Upper lobe of left lung (tissue), 6 donors: ENCODE data around the gene SH3GLB2. TPM values are rescaled to one million over a fixed set of nuclear protein-coding genes. Genes with fewer than 3 reads are reported as not detected.
"Not testable (repeated sequence)": the region's sequence is repeated elsewhere in the genome, so short reads cannot be mapped to it uniquely, and the experiment has no call there.

Experiments
- ATAC-seq, 2 donors: fragments of 200-7000 bp; cut with Tn5 transposase; one replicate each; pipeline ENCODE4 v1.9.1; 2022; ENCODE audit warnings: mild to moderate bottlenecking in 2 of 2, moderate library complexity in 2 of 2; ENCODE audit not compliant: low FRiP score in 2 of 2
- DNase-seq, 2 donors: peaks; one replicate each; pipeline ENCODE4 v3.0.0-alpha.2; 2019 to 2020
- H3K27ac ChIP-seq, 4 donors: fragments of 200-600 bp; sonication (generic); one replicate each; pipeline ENCODE4 v1.5.1; 2016 to 2019
- H3K27me3 ChIP-seq, 4 donors: fragments of 200-600 bp; sonication (generic); one replicate each; pipeline ENCODE4 v1.5.1; 2017 to 2019
- H3K36me3 ChIP-seq, 4 donors: fragments of 200-600 bp; sonication (generic); one replicate each; pipeline ENCODE4 v1.5.1; 2016 to 2019
- H3K4me1 ChIP-seq, 4 donors: fragments of 200-600 bp; sonication (generic); one replicate each; pipeline ENCODE4 v1.5.1; 2018 to 2019
- H3K4me3 ChIP-seq, 4 donors: fragments of 200-600 bp; sonication (generic); one replicate each; pipeline ENCODE4 v1.5.1; 2017 to 2019; ENCODE audit warnings: mild to moderate bottlenecking in 2 of 4, moderate library complexity in 1 of 4
- H3K9me3 ChIP-seq, 4 donors: fragments of 200-600 bp; sonication (generic); one replicate each; pipeline ENCODE4 v1.5.1; 2018 to 2019
- EP300 ChIP-seq, 4 donors: sonication (generic); formaldehyde crosslinking; IDR thresholded peaks; one replicate each; pipeline ENCODE4 v1.5.1; 2017; ENCODE audit warnings: antibody characterized with exemption in 4 of 4, control low read depth in 2 of 4
- POLR2A ChIP-seq, 4 donors: fragments of 450-650 bp; IDR thresholded peaks; one replicate each; pipeline ENCODE4 v1.5.1; 2016 to 2017; ENCODE audit warnings: antibody characterized with exemption in 4 of 4, mild to moderate bottlenecking in 2 of 4
- POLR2AphosphoS5 ChIP-seq, 2 donors: sonication (generic); formaldehyde crosslinking; IDR thresholded peaks; one replicate each; pipeline ENCODE4 v1.5.1; 2017; ENCODE audit warnings: antibody characterized with exemption in 2 of 2
- WGBS, 2 donors: methylation state at CpG; one replicate each; pipeline ENCODE4 v1.1.5; 2017 to 2018; 5-methylcytosine and 5-hydroxymethylcytosine counted together
- total RNA-seq, 6 donors: library from RNA; depleted of rRNA in 4 of 6; stranded (reverse); fragments of >200 nt in 4 of 6; gene quantifications; one replicate each; pipeline versions ENCODE4 v1.1.0 to v1.2.1, GENCODE V29; 2016 to 2021
- TF ChIP-seq, protein P1 (sequence below), 6 experiments: fragments of 450-650 bp in 4 of 6; fragments of 200-600 bp in 2 of 6; sonication (generic) in 2 of 6; IDR thresholded peaks; one replicate each; pipeline ENCODE4 v1.5.1; 2016 to 2019; ENCODE audit warnings: antibody characterized with exemption in 6 of 6
- donor health status: DM: no; HTN: no; CAD: no; lungs with moderate emphysema.
- donor health status: DM: no; HTN: yes; CAD: no; lungs with severe emphysema.

The SH3GLB2 gene
- total RNA-seq, 6 donors from 2014 or later: 69.6 to 202 (median 94.1) TPM

GRCh38 chr9:129036923-129037766, 9.0 kb upstream of the SH3GLB2 start:
- WGBS, 2 donors: 7 to 14% methylated on average over 27 to 32 of the region's 32 CpGs
- ATAC-seq: no peak
- Histone ChIP-seq H3K9me3 (no peaks in the 10 kb centered on the region), H3K27ac (peak overlapping the region; percentile 54 to 89 (median 78)), H3K36me3 (peaks cover 5 to 18% (median 14%) of the 10 kb centered on the region in 4 donors), H3K27me3 (no peaks in the 10 kb centered on the region), H3K4me1 (peaks cover 19 to 26% (median 23%) of the 10 kb centered on the region in 4 donors), H3K4me3 (peak overlapping the region; percentile 72 to 98 (median 91))
- TF ChIP-seq, protein P1, sequence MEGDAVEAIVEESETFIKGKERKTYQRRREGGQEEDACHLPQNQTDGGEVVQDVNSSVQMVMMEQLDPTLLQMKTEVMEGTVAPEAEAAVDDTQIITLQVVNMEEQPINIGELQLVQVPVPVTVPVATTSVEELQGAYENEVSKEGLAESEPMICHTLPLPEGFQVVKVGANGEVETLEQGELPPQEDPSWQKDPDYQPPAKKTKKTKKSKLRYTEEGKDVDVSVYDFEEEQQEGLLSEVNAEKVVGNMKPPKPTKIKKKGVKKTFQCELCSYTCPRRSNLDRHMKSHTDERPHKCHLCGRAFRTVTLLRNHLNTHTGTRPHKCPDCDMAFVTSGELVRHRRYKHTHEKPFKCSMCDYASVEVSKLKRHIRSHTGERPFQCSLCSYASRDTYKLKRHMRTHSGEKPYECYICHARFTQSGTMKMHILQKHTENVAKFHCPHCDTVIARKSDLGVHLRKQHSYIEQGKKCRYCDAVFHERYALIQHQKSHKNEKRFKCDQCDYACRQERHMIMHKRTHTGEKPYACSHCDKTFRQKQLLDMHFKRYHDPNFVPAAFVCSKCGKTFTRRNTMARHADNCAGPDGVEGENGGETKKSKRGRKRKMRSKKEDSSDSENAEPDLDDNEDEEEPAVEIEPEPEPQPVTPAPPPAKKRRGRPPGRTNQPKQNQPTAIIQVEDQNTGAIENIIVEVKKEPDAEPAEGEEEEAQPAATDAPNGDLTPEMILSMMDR (IDR thresholded peaks at IDR 0.05): no peak
- TF ChIP-seq POLR2AphosphoS5 (IDR thresholded peaks at IDR 0.05) (no peak), EP300 (IDR thresholded peaks at IDR 0.05) (no peak), POLR2A (IDR thresholded peaks at IDR 0.05) (no peak)
- no peak for DNase-seq

- H3K27ac ChIP-seq: peak within 1 kb of the TSS; percentile 54 to 89 (median 78)
- TF ChIP-seq EP300 (IDR thresholded peaks at IDR 0.05): peak in 1 of 4 donors; percentile 19
- peak in 3 of 4 donors; percentile 65 to 95 (median 76) for TF ChIP-seq POLR2A (IDR thresholded peaks at IDR 0.05)
- TF ChIP-seq, protein P1 (IDR thresholded peaks at IDR 0.05): peak in 2 of 6 experiments; percentile 23 to 32
- peak; percentile 82 to 94 for TF ChIP-seq POLR2AphosphoS5 (IDR thresholded peaks at IDR 0.05)
- no peaks in the 10 kb centered on the region for H3K9me3 ChIP-seq
- H3K4me3 ChIP-seq: peak within 1 kb of the TSS; percentile 72 to 98 (median 91)
- ATAC-seq (peak; percentile 97 to 99), DNase-seq (peak; percentile 98 to 99)
- H3K27me3 ChIP-seq: no peaks in the 10 kb centered on the region
- peaks cover 5 to 11% (median 7%) of the 10 kb centered on the region in 4 donors for H3K36me3 ChIP-seq
- 0% methylated on average over 42 to 46 of the region's 49 CpGs for WGBS, 2 donors
- peaks cover 19 to 26% (median 23%) of the 10 kb centered on the region in 4 donors for H3K4me1 ChIP-seq
Observed at GRCh38 chr9:129036241-129036922, 8.3 kb upstream of the SH3GLB2 start, which contains the start of gene MIGA2. TSS of gene MIGA2 (plus strand) at chr9:129036626. CDS start at chr9:129040595, 3,969 bp downstream.

DNA sequence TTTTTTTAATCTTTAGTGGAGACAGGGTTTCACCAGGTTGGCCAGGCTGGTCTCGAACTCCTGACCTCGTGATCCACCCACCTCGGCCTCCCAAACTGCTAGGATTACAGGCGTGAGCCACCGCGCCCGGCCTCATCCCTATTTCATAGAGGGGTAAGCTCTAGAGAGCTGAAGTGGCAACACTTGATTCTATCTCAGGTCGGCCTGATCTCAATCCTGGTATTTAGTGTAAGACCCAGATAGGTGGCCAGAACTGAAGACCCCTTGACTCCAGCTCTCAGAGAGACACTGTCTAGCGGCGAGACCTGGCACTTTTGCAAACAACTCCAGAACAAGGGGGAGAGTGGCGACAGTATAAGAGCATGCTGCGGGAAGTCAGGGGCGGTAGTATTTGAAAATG, 7.7 kb upstream of the SH3GLB2 start:
- H3K9me3 ChIP-seq, DNase-seq, H3K27me3 ChIP-seq, H3K36me3 ChIP-seq: not testable (repeated sequence)
- peak; percentile 25 to 35 for ATAC-seq
- WGBS, 2 donors: 38 to 48% methylated on average over 13 of the region's 13 CpGs
- Histone ChIP-seq H3K27ac (peak overlapping the region in 3 of 4 donors; percentile 71 to 89 (median 81)), H3K4me3 (peak overlapping the region; percentile 33 to 98 (median 83)), H3K4me1 (peaks cover 19 to 26% (median 23%) of the 10 kb centered on the region in 4 donors)
- TF ChIP-seq, protein P1 (IDR thresholded peaks at IDR 0.05): peak in 1 of 6 experiments; percentile 25

DNA sequence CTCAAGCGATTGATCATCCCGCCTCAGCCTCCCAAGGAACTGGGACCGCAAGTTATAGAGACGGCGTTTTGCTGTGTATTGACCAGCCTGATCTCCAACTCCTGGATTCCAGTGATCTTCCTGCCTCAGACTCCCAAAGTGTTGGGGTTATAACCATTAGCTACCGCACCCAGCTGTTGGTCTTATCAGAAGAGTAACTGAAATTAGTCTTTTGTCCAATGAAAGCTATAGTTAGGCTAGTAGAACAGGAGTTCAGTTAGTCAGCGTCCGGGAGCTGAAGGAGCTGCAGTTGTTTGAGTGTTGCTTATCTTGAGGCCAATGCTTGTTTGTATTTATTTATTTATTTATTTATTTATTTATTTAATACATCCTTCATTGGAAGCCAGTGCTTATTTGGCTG, 5.1 kb upstream of the SH3GLB2 start:
- no peak overlapping the region for H3K4me3 ChIP-seq
- no peaks in the 10 kb centered on the region for H3K9me3 ChIP-seq
- no peaks in the 10 kb centered on the region for H3K36me3 ChIP-seq
- no peaks in the 10 kb centered on the region for H3K27me3 ChIP-seq
- ATAC-seq: no peak
- H3K4me1 ChIP-seq: peaks cover 23 to 28% (median 27%) of the 10 kb centered on the region in 4 donors
- no peak overlapping the region for H3K27ac ChIP-seq
- no peak for TF ChIP-seq POLR2A (IDR thresholded peaks at IDR 0.05)
- DNase-seq: no peak
- WGBS, 2 donors: 92% methylated on average over 8 of the region's 8 CpGs

DNA sequence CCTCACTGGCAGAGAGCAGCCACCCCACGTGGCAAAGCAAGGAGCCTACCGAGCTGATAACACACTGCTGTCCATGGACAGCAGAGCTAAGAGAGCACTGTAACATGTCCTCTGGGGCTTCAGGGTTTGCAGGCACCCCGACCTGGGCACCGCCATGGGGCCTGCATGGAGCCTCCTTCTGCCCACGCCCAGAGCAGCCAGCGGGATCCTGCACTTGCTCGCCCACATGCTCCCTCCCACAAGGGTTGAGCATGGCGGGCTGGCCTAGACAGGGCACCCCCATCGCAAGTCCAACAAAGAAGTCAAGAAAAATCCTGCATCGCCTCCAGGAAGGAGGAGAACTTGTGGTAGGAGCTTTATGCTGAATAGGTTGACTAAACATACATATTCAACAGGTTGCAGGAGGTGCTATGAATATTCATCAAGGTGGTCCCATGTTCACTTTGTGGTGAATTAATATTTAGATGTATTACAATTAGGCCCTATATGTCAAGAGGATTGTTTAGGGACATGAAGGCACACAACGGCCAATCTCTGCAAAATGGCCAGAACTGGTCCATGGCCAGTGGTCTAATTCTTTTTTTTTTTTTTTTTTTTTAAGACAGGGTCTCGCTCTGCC, 4.5 kb upstream of the SH3GLB2 start:
- no peaks in the 10 kb centered on the region for H3K9me3 ChIP-seq
- DNase-seq (no peak), ATAC-seq (no peak)
- H3K4me3 ChIP-seq: no peak overlapping the region
- no peak overlapping the region for H3K27ac ChIP-seq
- TF ChIP-seq POLR2AphosphoS5 (IDR thresholded peaks at IDR 0.05) (no peak), POLR2A (IDR thresholded peaks at IDR 0.05) (no peak), EP300 (IDR thresholded peaks at IDR 0.05) (no peak)
- TF ChIP-seq, protein P1 (IDR thresholded peaks at IDR 0.05): no peak
- no peaks in the 10 kb centered on the region for H3K36me3 ChIP-seq
- peaks cover 19 to 24% (median 22%) of the 10 kb centered on the region in 4 donors for H3K4me1 ChIP-seq
- no peaks in the 10 kb centered on the region for H3K27me3 ChIP-seq
- 82 to 91% methylated on average over 6 to 12 of the region's 12 CpGs for WGBS, 2 donors
